GM23338 (cell line): ENCODE data around the gene HDAC8. TPM values are rescaled to one million over a fixed set of nuclear protein-coding genes. Genes with fewer than 3 reads are reported as not detected.

ENCODE experiments used
- ATAC-seq: fragments of 200-7000 bp; cut with Tn5 transposase; 3 replicates; pipeline ENCODE4 v1.9.1; 2020
- DNase-seq: peaks from one replicate; pipeline ENCODE4 v3.0.0-alpha.2; 2015; ENCODE audit warnings: low spot score
- H2AFZ ChIP-seq: fragments of 200-600 bp; sonication (generic); 2 replicates; pipeline ENCODE4 v1.8.0; 2016; ENCODE audit warnings: antibody characterized with exemption, mild to moderate bottlenecking, moderate library complexity
- H3F3A ChIP-seq: fragments of 200-600 bp; sonication (generic); replicated peaks from 2 replicates; pipeline ENCODE4 v1.8.0; 2017; ENCODE audit warnings: antibody characterized with exemption, mixed run types, low read depth
- H3K27ac ChIP-seq: fragments of 200-600 bp; sonication (generic); 2 replicates; pipeline ENCODE4 v1.6.1; 2016; ENCODE audit warnings: low read depth
- H3K27me3 ChIP-seq: fragments of 200-600 bp; sonication (generic); 2 replicates; pipeline ENCODE4 v1.8.0; 2016; ENCODE audit warnings: mild to moderate bottlenecking, mixed run types, moderate library complexity; ENCODE audit not compliant: insufficient read depth
- H3K36me3 ChIP-seq: fragments of 200-600 bp; sonication (generic); 2 replicates; pipeline ENCODE4 v1.8.0; 2016; ENCODE audit warnings: mild to moderate bottlenecking; ENCODE audit not compliant: insufficient read depth
- H3K4me1 ChIP-seq: fragments of 200-600 bp; sonication (generic); 2 replicates; pipeline ENCODE4 v1.8.0; 2016; ENCODE audit warnings: mild to moderate bottlenecking, moderate library complexity; ENCODE audit not compliant: insufficient read depth
- H3K4me2 ChIP-seq: fragments of 200-600 bp; sonication (generic); 2 replicates; pipeline ENCODE4 v1.7.1; 2017; ENCODE audit warnings: mixed run types
- H3K4me3 ChIP-seq: fragments of 200-600 bp; sonication (generic); 2 replicates; pipeline ENCODE4 v1.6.1; 2016; ENCODE audit warnings: mixed run types
- H3K79me2 ChIP-seq: fragments of 200-600 bp; sonication (generic); replicated peaks from 2 replicates; pipeline ENCODE4 v1.8.0; 2017; ENCODE audit warnings: mild to moderate bottlenecking; ENCODE audit not compliant: insufficient read depth
- H3K9me2 ChIP-seq: fragments of 200-600 bp; sonication (generic); 2 replicates; pipeline ENCODE4 v1.8.0; 2017; ENCODE audit not compliant: insufficient read depth
- H4K20me1 ChIP-seq: fragments of 200-600 bp; sonication (generic); replicated peaks from 2 replicates; pipeline ENCODE4 v1.8.0; 2017; ENCODE audit warnings: mild to moderate bottlenecking; ENCODE audit not compliant: insufficient read depth
- H3K27ac Mint-ChIP-seq: 2 replicates; pipeline ENCODE4 v1.8.0; 2020; ENCODE audit warnings: inconsistent platforms, mild to moderate bottlenecking, moderate library complexity, mixed read lengths
- H3K27me3 Mint-ChIP-seq: 3 replicates; pipeline ENCODE4 v1.8.0; 2022; ENCODE audit warnings: low read depth, mild to moderate bottlenecking, moderate library complexity, mixed read lengths, inconsistent platforms; ENCODE audit not compliant: insufficient read depth, poor library complexity
- H3K36me3 Mint-ChIP-seq: 3 replicates; pipeline ENCODE4 v1.8.0; 2021; ENCODE audit warnings: low read depth, mild to moderate bottlenecking, inconsistent platforms, moderate library complexity, mixed read lengths
- H3K4me1 Mint-ChIP-seq: 3 replicates; pipeline ENCODE4 v1.8.0; 2020; ENCODE audit warnings: mild to moderate bottlenecking, inconsistent platforms, mixed read lengths
- H3K4me3 Mint-ChIP-seq: 3 replicates; pipeline ENCODE4 v1.8.0; 2021; ENCODE audit warnings: moderate library complexity, mild to moderate bottlenecking, inconsistent platforms, mixed read lengths
- H3K9me3 Mint-ChIP-seq: 3 replicates; pipeline ENCODE4 v1.8.0; 2020; ENCODE audit warnings: moderate library complexity, mild to moderate bottlenecking, inconsistent platforms, mixed read lengths
- CREB1 ChIP-seq: fragments of 250-450 bp; sonication (Bioruptor Pico); IDR thresholded peaks from 2 replicates; pipeline ENCODE4 v1.5.0; 2020; ENCODE audit warnings: low read depth, mild to moderate bottlenecking, moderate library complexity
- CTCF ChIP-seq, 2 experiments: fragments of 200-600 bp in 1 of 2; sonication (generic) in 1 of 2; conservative IDR thresholded peaks; 2 replicates each; pipeline versions ENCODE4 v1.5.1 to v1.6.1; 2016 to 2017; ENCODE audit warnings: antibody characterized with exemption in 2 of 2, low read depth in 2 of 2, mild to moderate bottlenecking in 2 of 2, moderate library complexity in 1 of 2
- EZH2 ChIP-seq: fragments of 200-600 bp; sonication (generic); IDR thresholded peaks from one replicate; pipeline ENCODE4 v1.8.0; 2017; ENCODE audit warnings: antibody characterized with exemption, mild to moderate bottlenecking, low read depth; ENCODE audit not compliant: unreplicated experiment
- JUNB ChIP-seq: IDR thresholded peaks from one replicate; pipeline ENCODE4 v1.6.1; 2016; ENCODE audit warnings: antibody characterized with exemption; ENCODE audit not compliant: unreplicated experiment
- NANOG ChIP-seq: IDR thresholded peaks from 2 replicates; pipeline ENCODE4 v1.6.1; 2016; ENCODE audit warnings: antibody characterized with exemption, borderline replicate concordance
- STAT1 ChIP-seq: IDR thresholded peaks from one replicate; pipeline ENCODE4 v1.6.1; 2016; ENCODE audit warnings: antibody characterized with exemption; ENCODE audit not compliant: unreplicated experiment
- ZNF114 ChIP-seq: fragments of 250-450 bp; sonication (Bioruptor Pico); IDR thresholded peaks from 2 replicates; pipeline ENCODE4 v1.5.0; 2020; ENCODE audit warnings: mild to moderate bottlenecking, moderate library complexity
- ZNF331 ChIP-seq: fragments of 250-450 bp; sonication (Bioruptor Pico); IDR thresholded peaks from 2 replicates; pipeline ENCODE4 v1.5.0; 2020; ENCODE audit warnings: low read depth, mild to moderate bottlenecking, moderate library complexity
- ZNF462 ChIP-seq: fragments of 250-450 bp; sonication (Bioruptor Pico); IDR thresholded peaks from 2 replicates; pipeline ENCODE4 v1.5.0; 2020; ENCODE audit warnings: mild to moderate bottlenecking, moderate library complexity
- polyA plus RNA-seq: library from polyadenylated mRNA; unstranded; fragments of >200 nt; fragmentation: Nextera tagmentation; extraction: Ambion mirVana; gene quantifications from 2 replicates; pipeline ENCODE4 v1.2.1, GENCODE V29; 2016
- total RNA-seq: library from RNA; depleted of rRNA; stranded (reverse); fragments of >200 nt; shearing (Covaris generic); gene quantifications from 2 replicates; pipeline ENCODE4 v1.2.3, GENCODE V29; 2014

HDAC8 gene
- total and polyA plus RNA-seq, 2 experiments from 2014 or later, result 21.6 to 28.7 TPM

GRCh38 chrX:72367516-72367915 is 205.1 kb downstream of the HDAC8 start:
- H3K27me3 Mint-ChIP-seq, result peaks cover 2% of the 10 kb centered on the region
- H3K9me3 Mint-ChIP-seq, result no peaks in the 10 kb centered on the region
- TF ChIP-seq ZNF114 (CRISPR knock-in tag) (no peak), CTCF (conservative IDR thresholded peaks at IDR 0.05; ENCODE audit: low read depth in 2 of 2) (no peak), JUNB (no peak), STAT1 (no peak), ZNF462 (no peak), NANOG (no peak), ZNF331 (CRISPR knock-in tag) (no peak), EZH2 (no peak), CREB1 (CRISPR knock-in tag) (no peak)
- Histone ChIP-seq H3K4me1 (no peaks in the 10 kb centered on the region), H3K27ac (no peak overlapping the region), H3F3A (no peaks in the 10 kb centered on the region), H2AFZ (no peak overlapping the region), H4K20me1 (no peaks in the 10 kb centered on the region), H3K9me2 (no peaks in the 10 kb centered on the region), H3K27me3 (no peaks in the 10 kb centered on the region), H3K36me3 (no peaks in the 10 kb centered on the region), H3K4me2 (no peak overlapping the region), H3K4me3 (no peak overlapping the region), H3K79me2 (no peaks in the 10 kb centered on the region)
- H3K4me3 Mint-ChIP-seq, result no peak overlapping the region
- ATAC-seq (no peak), DNase-seq (no peak)
- H3K27ac Mint-ChIP-seq, result no peak overlapping the region
- peaks cover 17% of the 10 kb centered on the region for H3K4me1 Mint-ChIP-seq
- H3K36me3 Mint-ChIP-seq, result no peaks in the 10 kb centered on the region
